HL-60 (cell line): Measurements from ENCODE around the gene HAPLN2.
"Not testable (repeated sequence)": the region's sequence is repeated elsewhere in the genome, so short reads cannot be mapped to it uniquely, and the experiment has no call there.

ENCODE experiments used
- GABPA ChIP-seq: IDR thresholded peaks from 2 replicates; pipeline ENCODE4 v1.6.1; 2012; ENCODE audit warnings: low read depth
- POLR2AphosphoS5 ChIP-seq: IDR thresholded peaks from 2 replicates; pipeline ENCODE4 v1.6.1; 2012; ENCODE audit warnings: low read depth
- SPI1 ChIP-seq: IDR thresholded peaks from 2 replicates; pipeline ENCODE4 v1.6.1; 2012; ENCODE audit warnings: low read depth, mild to moderate bottlenecking, borderline replicate concordance
- TF ChIP-seq, protein P1 (sequence below): IDR thresholded peaks from one replicate; pipeline ENCODE4 v1.5.1; 2011; ENCODE audit warnings: low read length, control low read depth, inconsistent platforms; ENCODE audit not compliant: insufficient read depth
- TF ChIP-seq, protein P2 (sequence below): IDR thresholded peaks from 2 replicates; pipeline ENCODE4 v1.6.1; 2012; ENCODE audit warnings: low read depth; ENCODE audit not compliant: insufficient replicate concordance

DNA sequence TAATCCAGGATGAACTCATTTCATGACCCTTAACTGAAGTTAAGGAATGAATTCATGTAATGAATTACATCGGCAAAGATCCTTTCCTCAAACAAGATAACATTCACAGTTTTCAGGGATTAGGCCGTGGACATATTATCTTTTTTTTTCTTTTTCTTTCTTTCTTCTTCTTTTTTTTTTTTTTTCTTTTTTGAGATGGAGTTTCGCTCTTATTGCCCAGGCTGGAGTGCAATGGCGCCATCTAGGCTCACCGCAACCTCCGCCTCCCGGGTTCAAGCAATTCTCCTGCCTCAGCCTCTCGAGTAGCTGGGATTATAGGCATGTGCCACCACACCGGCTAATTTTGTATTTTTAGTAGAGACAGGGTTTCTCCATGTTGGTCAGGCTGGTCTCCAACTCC is 11.9 kb downstream of the HAPLN2 start:
- TF ChIP-seq GABPA, POLR2AphosphoS5, SPI1: not testable (repeated sequence)
- TF ChIP-seq, protein P1, sequence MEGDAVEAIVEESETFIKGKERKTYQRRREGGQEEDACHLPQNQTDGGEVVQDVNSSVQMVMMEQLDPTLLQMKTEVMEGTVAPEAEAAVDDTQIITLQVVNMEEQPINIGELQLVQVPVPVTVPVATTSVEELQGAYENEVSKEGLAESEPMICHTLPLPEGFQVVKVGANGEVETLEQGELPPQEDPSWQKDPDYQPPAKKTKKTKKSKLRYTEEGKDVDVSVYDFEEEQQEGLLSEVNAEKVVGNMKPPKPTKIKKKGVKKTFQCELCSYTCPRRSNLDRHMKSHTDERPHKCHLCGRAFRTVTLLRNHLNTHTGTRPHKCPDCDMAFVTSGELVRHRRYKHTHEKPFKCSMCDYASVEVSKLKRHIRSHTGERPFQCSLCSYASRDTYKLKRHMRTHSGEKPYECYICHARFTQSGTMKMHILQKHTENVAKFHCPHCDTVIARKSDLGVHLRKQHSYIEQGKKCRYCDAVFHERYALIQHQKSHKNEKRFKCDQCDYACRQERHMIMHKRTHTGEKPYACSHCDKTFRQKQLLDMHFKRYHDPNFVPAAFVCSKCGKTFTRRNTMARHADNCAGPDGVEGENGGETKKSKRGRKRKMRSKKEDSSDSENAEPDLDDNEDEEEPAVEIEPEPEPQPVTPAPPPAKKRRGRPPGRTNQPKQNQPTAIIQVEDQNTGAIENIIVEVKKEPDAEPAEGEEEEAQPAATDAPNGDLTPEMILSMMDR, result not testable (repeated sequence)
- TF ChIP-seq, protein P2, sequence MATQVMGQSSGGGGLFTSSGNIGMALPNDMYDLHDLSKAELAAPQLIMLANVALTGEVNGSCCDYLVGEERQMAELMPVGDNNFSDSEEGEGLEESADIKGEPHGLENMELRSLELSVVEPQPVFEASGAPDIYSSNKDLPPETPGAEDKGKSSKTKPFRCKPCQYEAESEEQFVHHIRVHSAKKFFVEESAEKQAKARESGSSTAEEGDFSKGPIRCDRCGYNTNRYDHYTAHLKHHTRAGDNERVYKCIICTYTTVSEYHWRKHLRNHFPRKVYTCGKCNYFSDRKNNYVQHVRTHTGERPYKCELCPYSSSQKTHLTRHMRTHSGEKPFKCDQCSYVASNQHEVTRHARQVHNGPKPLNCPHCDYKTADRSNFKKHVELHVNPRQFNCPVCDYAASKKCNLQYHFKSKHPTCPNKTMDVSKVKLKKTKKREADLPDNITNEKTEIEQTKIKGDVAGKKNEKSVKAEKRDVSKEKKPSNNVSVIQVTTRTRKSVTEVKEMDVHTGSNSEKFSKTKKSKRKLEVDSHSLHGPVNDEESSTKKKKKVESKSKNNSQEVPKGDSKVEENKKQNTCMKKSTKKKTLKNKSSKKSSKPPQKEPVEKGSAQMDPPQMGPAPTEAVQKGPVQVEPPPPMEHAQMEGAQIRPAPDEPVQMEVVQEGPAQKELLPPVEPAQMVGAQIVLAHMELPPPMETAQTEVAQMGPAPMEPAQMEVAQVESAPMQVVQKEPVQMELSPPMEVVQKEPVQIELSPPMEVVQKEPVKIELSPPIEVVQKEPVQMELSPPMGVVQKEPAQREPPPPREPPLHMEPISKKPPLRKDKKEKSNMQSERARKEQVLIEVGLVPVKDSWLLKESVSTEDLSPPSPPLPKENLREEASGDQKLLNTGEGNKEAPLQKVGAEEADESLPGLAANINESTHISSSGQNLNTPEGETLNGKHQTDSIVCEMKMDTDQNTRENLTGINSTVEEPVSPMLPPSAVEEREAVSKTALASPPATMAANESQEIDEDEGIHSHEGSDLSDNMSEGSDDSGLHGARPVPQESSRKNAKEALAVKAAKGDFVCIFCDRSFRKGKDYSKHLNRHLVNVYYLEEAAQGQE, result not testable (repeated sequence)
